ENCODE data around the gene PHLDA2. TPM values are rescaled to one million over a fixed set of nuclear protein-coding genes. Genes with fewer than 3 reads are reported as not detected.

The PHLDA2 gene
- total and polyA plus RNA-seq, 12 donors = 0.11 to 8.9 (median 2.1) TPM; not detected in 3

DNA sequence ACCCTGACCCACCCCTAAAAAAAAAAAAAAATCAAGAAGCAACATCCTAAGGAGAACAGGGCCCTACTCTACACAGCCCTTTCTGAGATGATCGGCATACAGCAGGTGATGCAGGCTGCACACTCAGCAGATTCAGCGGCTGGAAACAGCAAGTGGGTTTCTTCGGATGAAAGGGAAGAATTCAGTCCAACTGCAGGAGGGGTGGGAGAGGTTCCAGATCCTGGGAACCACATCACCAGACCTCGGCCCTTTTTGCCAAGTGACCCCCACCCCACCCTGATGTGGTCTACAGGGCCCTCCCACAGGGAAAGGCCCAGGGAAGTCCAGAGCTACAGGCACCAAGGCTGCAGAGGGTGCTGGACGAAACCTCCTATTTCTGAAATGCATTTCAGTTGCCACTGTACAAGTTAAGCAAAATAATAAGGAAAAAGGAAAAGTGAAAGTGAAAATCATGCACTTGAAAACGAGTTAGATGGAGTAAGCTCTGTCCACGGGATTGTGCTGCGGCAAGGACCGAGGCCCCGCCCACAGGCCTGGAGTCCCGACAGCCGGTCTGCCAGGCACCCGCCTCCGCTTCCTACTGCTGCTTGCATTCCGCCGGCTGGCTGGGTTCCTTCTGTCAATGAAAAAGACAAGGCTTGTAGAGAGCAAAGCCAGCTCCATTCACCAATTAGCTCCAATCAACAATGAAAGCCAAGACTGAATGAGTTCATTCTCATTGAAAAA lies 16.0 kb upstream of the PHLDA2 start:
- peak overlapping the region in 1 of 4 donors; percentile 43 for H3K4me3 ChIP-seq
- H3K9me3 ChIP-seq (replicated peaks in 1 of 3) = no peaks in the 10 kb centered on the region
- peak overlapping the region in 3 of 5 donors; percentile 20 to 86 (median 62) for H3K27ac ChIP-seq
- peaks cover 0 to 17% of the 10 kb centered on the region in 2 donors for H3K4me1 ChIP-seq (replicated peaks in 1 of 2)
- 18 to 35% (median 30%) methylated on average over 15 to 16 of the region's 16 CpGs for WGBS, 4 donors
- no peak for TF ChIP-seq POLR2A (IDR thresholded peaks at IDR 0.05)
- TF ChIP-seq, protein P1, sequence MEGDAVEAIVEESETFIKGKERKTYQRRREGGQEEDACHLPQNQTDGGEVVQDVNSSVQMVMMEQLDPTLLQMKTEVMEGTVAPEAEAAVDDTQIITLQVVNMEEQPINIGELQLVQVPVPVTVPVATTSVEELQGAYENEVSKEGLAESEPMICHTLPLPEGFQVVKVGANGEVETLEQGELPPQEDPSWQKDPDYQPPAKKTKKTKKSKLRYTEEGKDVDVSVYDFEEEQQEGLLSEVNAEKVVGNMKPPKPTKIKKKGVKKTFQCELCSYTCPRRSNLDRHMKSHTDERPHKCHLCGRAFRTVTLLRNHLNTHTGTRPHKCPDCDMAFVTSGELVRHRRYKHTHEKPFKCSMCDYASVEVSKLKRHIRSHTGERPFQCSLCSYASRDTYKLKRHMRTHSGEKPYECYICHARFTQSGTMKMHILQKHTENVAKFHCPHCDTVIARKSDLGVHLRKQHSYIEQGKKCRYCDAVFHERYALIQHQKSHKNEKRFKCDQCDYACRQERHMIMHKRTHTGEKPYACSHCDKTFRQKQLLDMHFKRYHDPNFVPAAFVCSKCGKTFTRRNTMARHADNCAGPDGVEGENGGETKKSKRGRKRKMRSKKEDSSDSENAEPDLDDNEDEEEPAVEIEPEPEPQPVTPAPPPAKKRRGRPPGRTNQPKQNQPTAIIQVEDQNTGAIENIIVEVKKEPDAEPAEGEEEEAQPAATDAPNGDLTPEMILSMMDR (IDR thresholded peaks at IDR 0.05) = no peak
- peak; percentile 80 to 97 (median 92) for DNase-seq
- intact Hi-C loops (cut with DNase I) = no loop called here
- no peaks in the 10 kb centered on the region for H3K27me3 ChIP-seq
- peaks cover 0 to 29% of the 10 kb centered on the region in 2 donors for H3K36me3 ChIP-seq (replicated peaks in 1 of 2)

DNA sequence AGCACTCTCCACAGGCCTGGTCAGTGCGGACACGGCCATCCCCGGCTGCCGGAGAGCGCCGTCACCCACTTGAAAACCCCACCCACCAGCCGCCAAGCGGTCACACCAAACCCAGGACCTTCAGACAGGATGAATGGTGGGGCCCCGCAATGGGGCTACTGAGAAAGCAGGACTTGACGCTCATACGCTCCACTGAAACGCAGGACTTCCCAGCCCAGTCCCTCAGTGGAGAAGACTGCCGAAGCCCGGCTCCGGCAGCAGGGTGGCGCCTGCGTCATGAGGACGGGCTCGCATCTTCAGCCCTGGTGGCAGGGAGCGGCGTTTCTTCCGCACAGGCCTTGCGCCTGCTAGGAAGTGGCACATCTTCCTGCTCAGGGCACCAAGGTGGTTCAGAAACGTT lies 15.3 kb upstream of the PHLDA2 start:
- WGBS, 4 donors = 93 to 94% (median 93%) methylated on average over 7 to 24 of the region's 24 CpGs
- H3K9me3 ChIP-seq (replicated peaks in 1 of 3) = no peaks in the 10 kb centered on the region
- H3K4me3 ChIP-seq = no peak overlapping the region
- peaks cover 0 to 23% of the 10 kb centered on the region in 2 donors for H3K36me3 ChIP-seq (replicated peaks in 1 of 2)
- H3K27ac ChIP-seq = peak overlapping the region in 2 of 5 donors; percentile 1 to 62
- peaks cover 0 to 17% of the 10 kb centered on the region in 2 donors for H3K4me1 ChIP-seq (replicated peaks in 1 of 2)
- intact Hi-C loops (cut with DNase I) = no loop called here
- TF ChIP-seq POLR2A (IDR thresholded peaks at IDR 0.05) = no peak
- peak in 2 of 7 donors; percentile 13 to 19 for DNase-seq
- H3K27me3 ChIP-seq = no peaks in the 10 kb centered on the region

DNA sequence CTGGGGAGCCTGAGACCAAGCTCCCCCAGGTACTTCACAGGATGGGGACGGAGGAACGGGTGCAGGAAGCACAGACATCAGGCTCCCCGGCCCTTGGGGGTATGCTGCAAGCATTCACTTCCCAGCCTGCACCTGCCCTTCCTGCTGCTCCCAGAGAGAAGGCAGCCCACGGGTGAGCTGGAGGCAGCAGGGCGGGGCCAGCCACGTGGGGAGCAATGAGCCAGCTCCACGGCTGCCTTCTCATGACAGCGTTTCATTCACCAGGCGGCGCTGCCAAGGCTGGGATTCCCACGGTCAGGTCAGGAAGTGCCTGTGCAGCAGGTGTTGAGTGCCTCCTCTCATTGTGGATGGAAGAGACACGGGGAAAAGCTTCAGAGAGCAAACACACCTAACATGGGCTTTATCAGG lies 14.5 kb upstream of the PHLDA2 start:
- WGBS, 4 donors = 70 to 76% (median 76%) methylated on average over 5 to 12 of the region's 12 CpGs; no CpG with 5 or more reads in 1 of the 4 donors
- intact Hi-C loops (cut with DNase I) = no loop called here
- Histone ChIP-seq H3K27me3 (no peaks in the 10 kb centered on the region), H3K36me3 (replicated peaks in 1 of 2) (peaks cover 0 to 17% of the 10 kb centered on the region in 2 donors), H3K27ac (no peak overlapping the region), H3K4me1 (replicated peaks in 1 of 2) (peaks cover 0 to 17% of the 10 kb centered on the region in 2 donors), H3K9me3 (replicated peaks in 1 of 3) (no peaks in the 10 kb centered on the region), H3K4me3 (no peak overlapping the region)
- peak in 2 of 7 donors; percentile 15 to 20 for DNase-seq
- no peak for TF ChIP-seq POLR2A (IDR thresholded peaks at IDR 0.05)
- TF ChIP-seq, protein P1 (IDR thresholded peaks at IDR 0.05) = no peak

DNA sequence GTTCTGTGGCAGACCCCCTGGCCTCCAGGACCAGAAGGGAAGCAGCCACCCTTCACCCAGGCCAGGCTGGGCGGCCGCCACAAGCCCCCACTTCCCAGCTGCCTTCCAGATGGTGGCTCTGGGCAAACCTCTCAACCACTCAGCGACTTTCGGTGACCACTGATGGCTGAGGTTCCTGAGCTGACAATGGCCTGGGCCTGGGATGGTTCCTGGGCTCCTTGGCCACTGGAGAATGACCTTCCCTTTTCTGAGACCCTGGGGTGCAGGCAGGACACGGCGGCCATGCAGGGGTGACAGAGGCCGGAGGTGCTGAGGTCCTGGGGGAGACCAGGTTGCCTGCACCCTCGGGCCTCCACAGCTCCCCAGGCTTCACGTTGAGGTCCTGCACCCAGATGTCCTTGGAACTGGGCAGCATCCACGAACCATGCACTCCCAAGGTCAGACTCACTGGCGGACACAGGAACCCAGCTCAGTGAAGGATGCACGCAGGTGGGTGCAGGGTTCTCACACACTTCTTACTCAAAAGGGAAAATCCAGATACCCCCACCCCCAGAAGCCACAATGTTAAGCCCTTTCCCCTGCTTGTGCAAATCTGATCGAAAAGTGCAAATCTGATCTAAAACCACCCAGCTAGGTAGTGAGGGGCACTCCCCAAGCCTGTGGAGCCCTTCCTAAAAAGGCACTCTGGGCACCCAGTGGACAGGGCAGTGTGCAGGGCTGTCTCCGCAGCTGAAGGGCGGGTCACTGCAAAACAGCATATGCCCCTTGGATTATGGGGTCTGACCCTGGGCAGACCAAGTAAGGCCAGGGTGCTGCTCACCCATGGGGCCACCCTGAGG lies 13.9 kb upstream of the PHLDA2 start:
- Histone ChIP-seq H3K27me3 (no peaks in the 10 kb centered on the region), H3K27ac (no peak overlapping the region), H3K4me1 (replicated peaks in 1 of 2) (peaks cover 0 to 17% of the 10 kb centered on the region in 2 donors), H3K4me3 (no peak overlapping the region), H3K9me3 (replicated peaks in 1 of 3) (no peaks in the 10 kb centered on the region), H3K36me3 (replicated peaks in 1 of 2) (peaks cover 0 to 10% of the 10 kb centered on the region in 2 donors)
- intact Hi-C loops (cut with DNase I) = no loop called here
- TF ChIP-seq, protein P1 (IDR thresholded peaks at IDR 0.05) = no peak
- no peak for TF ChIP-seq POLR2A (IDR thresholded peaks at IDR 0.05)
- peak in 4 of 7 donors; percentile 8 to 48 (median 16) for DNase-seq
- WGBS, 4 donors = 80 to 93% (median 81%) methylated on average over 3 to 15 of the region's 15 CpGs
